Heart right ventricle (tissue), 16 donors: ENCODE results near the gene TSC1. TPM values are rescaled to one million over a fixed set of nuclear protein-coding genes. Genes with fewer than 3 reads are reported as not detected.

Experiments
- ATAC-seq, 8 donors: fragments of 200-7000 bp; cut with Tn5 transposase; one replicate each; pipeline ENCODE4 v1.9.1; 2020; ENCODE audit warnings: mild to moderate bottlenecking in 8 of 8, moderate library complexity in 8 of 8, moderate number of reproducible peaks in 1 of 8
- DNase-seq, 2 donors: peaks; one replicate each; pipeline ENCODE4 v3.0.0-alpha.2; 2020
- H3K27ac ChIP-seq, 10 donors: fragments of 200-600 bp; sonication (generic) in 2 of 10; one replicate each; pipeline versions ENCODE4 v1.5.0 to v1.8.0; 2020 to 2022; ENCODE audit warnings: mild to moderate bottlenecking in 3 of 10
- H3K27me3 ChIP-seq, 7 donors: fragments of 200-600 bp; one replicate each; pipeline ENCODE4 v1.8.0; 2021 to 2022; ENCODE audit warnings: mild to moderate bottlenecking in 2 of 7
- H3K36me3 ChIP-seq, 9 donors: fragments of 200-600 bp; sonication (generic) in 1 of 9; one replicate each; pipeline versions ENCODE4 v1.5.0 to v1.8.0; 2020 to 2022; ENCODE audit warnings: mild to moderate bottlenecking in 2 of 9
- H3K4me1 ChIP-seq, 9 donors: fragments of 200-600 bp; sonication (generic) in 1 of 9; one replicate each; pipeline versions ENCODE4 v1.5.0 to v1.8.0; 2020 to 2022; ENCODE audit warnings: mild to moderate bottlenecking in 4 of 9
- H3K4me3 ChIP-seq, 10 donors: fragments of 200-600 bp; sonication (generic) in 2 of 10; one replicate each; pipeline versions ENCODE4 v1.5.0 to v1.8.0; 2020 to 2022; ENCODE audit warnings: mild to moderate bottlenecking in 7 of 10, moderate library complexity in 2 of 10
- H3K9me3 ChIP-seq, 11 donors: fragments of 200-600 bp in 10 of 11; sonication (generic) in 2 of 11; one replicate each; pipeline versions ENCODE4 v1.5.0 to v1.8.0; 2013 to 2022; ENCODE audit warnings: mild to moderate bottlenecking in 2 of 11, control low read depth in 1 of 11, moderate library complexity in 1 of 11
- WGBS, 2 donors: extraction: QIAGEN DNeasy Blood & Tissue Kit; methylation state at CpG; one replicate each; pipeline ENCODE4 v1.1.7; 2013; ENCODE audit warnings: inconsistent platforms in 1 of 2; 5-methylcytosine and 5-hydroxymethylcytosine counted together
- intact Hi-C, 10 donors: fragments of 100-400 bp; cut with DNase I; formaldehyde crosslinking; loops; one replicate each; pipeline versions ENCODE4 v1.11.1 to v1.14.2; 2022
- polyA plus RNA-seq, 2 donors: library from polyadenylated mRNA; stranded (reverse); fragments of 200-250 nt; gene quantifications; one replicate each; pipeline ENCODE4 v1.2.3, GENCODE V29; 2013
- total RNA-seq, 10 donors: library from RNA; stranded (reverse); fragmentation: NEBNext Ultra II Directional in 3 of 10; extraction: Animal tissue kit (Norgen Biotek cat#: 25700) in 3 of 10; gene quantifications; one replicate each; pipeline versions ENCODE4 v1.2.1 to v1.2.4, GENCODE V29; 2021 to 2023
- TF ChIP-seq, protein P1 (sequence below), 9 donors: fragments of 200-600 bp; sonication (generic) in 2 of 9; IDR thresholded peaks; one replicate each; pipeline versions ENCODE4 v1.5.0 to v1.8.0; 2021 to 2022; ENCODE audit warnings: antibody characterized with exemption in 9 of 9, mild to moderate bottlenecking in 5 of 9, moderate library complexity in 1 of 9
- donor health status: Arrhythmogenic right ventricular cardiomyopathy.
- donor health status: ischemic (EF 13 %, LVEDD 7.1; RV severe dilation, severe dysfunction).
- donor health status: healthy with polysubstance abuse.
- donor health status: DM: no; HTN: yes; CAD: no.
- donor health status: DM: no; HTN: no; CAD: no.
- donor health status: ischemic (EF 25% LVEDD 6.9; RV normal size, moderate dysfunction).
- donor health status: ischemic (EF 25% LVEDD 5.7; RV mildly dilated, moderate dysfunction).
- donor health status: healthy.
- donor health status: DM: yes; HTN: yes; CAD: no.
- donor health status: Ischemic cardiomyopathy.
- donor health status: ischemic (EF 35%, LVEDD 5.7; RV mildly dilated, moderate dysfunction).
- donor health status: nonischemic (EF 11% LVEDD 7.7; RV severe dilation, severe dysfunction).
- donor health status: DM: yes; HTN: yes; CAD: no.
- donor health status: PGD.
- donor health status: ischemic (EF 29% LVEDD 5.4; RV normal size, mild dysfunction).
- donor health status: nonischemic (EF 23%, LVEDD 6.1; RV moderate dilation, normal function).

The TSC1 gene
- total and polyA plus RNA-seq, 12 donors = 7.7 to 72.9 (median 51.2) TPM

- no peak overlapping the region for H3K27ac ChIP-seq
- intact Hi-C loops = no loop called here
- H3K36me3 ChIP-seq = peaks cover 0 to 45% (median 6%) of the 10 kb centered on the region in 9 donors
- ATAC-seq = no peak
- no peaks in the 10 kb centered on the region for H3K9me3 ChIP-seq
- H3K27me3 ChIP-seq = no peaks in the 10 kb centered on the region
- WGBS, 2 donors = 80 to 87% methylated on average over 6 of the region's 6 CpGs
- H3K4me1 ChIP-seq = peaks cover 0 to 28% (median 13%) of the 10 kb centered on the region in 9 donors
- TF ChIP-seq, protein P1, sequence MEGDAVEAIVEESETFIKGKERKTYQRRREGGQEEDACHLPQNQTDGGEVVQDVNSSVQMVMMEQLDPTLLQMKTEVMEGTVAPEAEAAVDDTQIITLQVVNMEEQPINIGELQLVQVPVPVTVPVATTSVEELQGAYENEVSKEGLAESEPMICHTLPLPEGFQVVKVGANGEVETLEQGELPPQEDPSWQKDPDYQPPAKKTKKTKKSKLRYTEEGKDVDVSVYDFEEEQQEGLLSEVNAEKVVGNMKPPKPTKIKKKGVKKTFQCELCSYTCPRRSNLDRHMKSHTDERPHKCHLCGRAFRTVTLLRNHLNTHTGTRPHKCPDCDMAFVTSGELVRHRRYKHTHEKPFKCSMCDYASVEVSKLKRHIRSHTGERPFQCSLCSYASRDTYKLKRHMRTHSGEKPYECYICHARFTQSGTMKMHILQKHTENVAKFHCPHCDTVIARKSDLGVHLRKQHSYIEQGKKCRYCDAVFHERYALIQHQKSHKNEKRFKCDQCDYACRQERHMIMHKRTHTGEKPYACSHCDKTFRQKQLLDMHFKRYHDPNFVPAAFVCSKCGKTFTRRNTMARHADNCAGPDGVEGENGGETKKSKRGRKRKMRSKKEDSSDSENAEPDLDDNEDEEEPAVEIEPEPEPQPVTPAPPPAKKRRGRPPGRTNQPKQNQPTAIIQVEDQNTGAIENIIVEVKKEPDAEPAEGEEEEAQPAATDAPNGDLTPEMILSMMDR (IDR thresholded peaks at IDR 0.05) = no peak
- no peak for DNase-seq
- no peak overlapping the region for H3K4me3 ChIP-seq
Measured at GRCh38 chr9:132935026-132935425, 9.4 kb downstream of the TSC1 start.

GRCh38 chr9:132931178-132931735, 13.2 kb downstream of the TSC1 start:
- ATAC-seq (no peak), DNase-seq (no peak)
- H3K9me3 ChIP-seq = no peaks in the 10 kb centered on the region
- intact Hi-C loops = no loop called here
- WGBS, 2 donors = 94 to 95% methylated on average over 9 of the region's 9 CpGs
- no peaks in the 10 kb centered on the region for H3K27me3 ChIP-seq
- no peak overlapping the region for H3K4me3 ChIP-seq
- H3K4me1 ChIP-seq = peaks cover 0 to 8% (median 0%) of the 10 kb centered on the region in 9 donors
- H3K27ac ChIP-seq = no peak overlapping the region
- H3K36me3 ChIP-seq = peaks cover 0 to 82% (median 22%) of the 10 kb centered on the region in 9 donors
- TF ChIP-seq, protein P1 (IDR thresholded peaks at IDR 0.05) = no peak

DNA sequence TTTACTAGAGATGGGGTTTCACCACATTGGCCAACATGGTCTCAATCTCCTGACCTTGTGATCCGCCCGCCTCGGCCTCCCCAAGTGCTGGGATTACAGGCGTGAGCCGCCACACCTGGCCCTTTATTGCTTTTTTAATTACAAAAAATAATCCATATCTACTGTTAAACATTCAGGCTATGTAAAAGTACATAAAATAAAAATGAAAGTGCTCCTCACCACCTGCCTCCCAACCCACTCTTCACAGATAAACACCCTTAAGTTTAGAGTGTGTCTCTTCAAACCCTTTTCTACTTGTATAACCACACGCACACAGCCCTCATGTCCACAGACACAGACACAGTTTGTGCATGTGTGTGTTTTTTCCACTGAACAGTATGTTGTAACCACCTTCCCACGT, 16.7 kb downstream of the TSC1 start:
- Histone ChIP-seq H3K9me3 (no peaks in the 10 kb centered on the region), H3K36me3 (peaks cover 0 to 94% (median 42%) of the 10 kb centered on the region in 9 donors), H3K4me3 (no peak overlapping the region), H3K27me3 (no peaks in the 10 kb centered on the region), H3K27ac (no peak overlapping the region), H3K4me1 (no peaks in the 10 kb centered on the region)
- DNase-seq = no peak
- ATAC-seq = no peak
- WGBS, 2 donors = 90 to 95% methylated on average over 7 of the region's 7 CpGs
- intact Hi-C loops = no loop called here
- TF ChIP-seq, protein P1 (IDR thresholded peaks at IDR 0.05) = no peak

GRCh38 chr9:132923346-132923902, 21.0 kb downstream of the TSC1 start:
- intact Hi-C loops = no loop called here
- peaks cover 0 to 10% (median 0%) of the 10 kb centered on the region in 9 donors for H3K4me1 ChIP-seq
- H3K27me3 ChIP-seq = no peaks in the 10 kb centered on the region
- H3K27ac ChIP-seq = no peak overlapping the region
- WGBS, 2 donors = 74 to 75% methylated on average over 9 of the region's 9 CpGs
- DNase-seq (no peak), ATAC-seq (no peak)
- H3K9me3 ChIP-seq = no peaks in the 10 kb centered on the region
- TF ChIP-seq, protein P1 (IDR thresholded peaks at IDR 0.05) = no peak
- no peak overlapping the region for H3K4me3 ChIP-seq
- H3K36me3 ChIP-seq = peaks cover 0 to 100% (median 73%) of the 10 kb centered on the region in 9 donors
